CD4-positive, alpha-beta T cell treated with Interferon gamma for 1 hour (primary cell): ENCODE results near the gene ATP8B4.
"Not testable (repeated sequence)": the region's sequence is repeated elsewhere in the genome, so short reads cannot be mapped to it uniquely, and the experiment has no call there.

Experiments used
- DNase-seq: peaks from one replicate; pipeline ENCODE4 v3.0.0-alpha.2; 2020

Gene ATP8B4, protein sequence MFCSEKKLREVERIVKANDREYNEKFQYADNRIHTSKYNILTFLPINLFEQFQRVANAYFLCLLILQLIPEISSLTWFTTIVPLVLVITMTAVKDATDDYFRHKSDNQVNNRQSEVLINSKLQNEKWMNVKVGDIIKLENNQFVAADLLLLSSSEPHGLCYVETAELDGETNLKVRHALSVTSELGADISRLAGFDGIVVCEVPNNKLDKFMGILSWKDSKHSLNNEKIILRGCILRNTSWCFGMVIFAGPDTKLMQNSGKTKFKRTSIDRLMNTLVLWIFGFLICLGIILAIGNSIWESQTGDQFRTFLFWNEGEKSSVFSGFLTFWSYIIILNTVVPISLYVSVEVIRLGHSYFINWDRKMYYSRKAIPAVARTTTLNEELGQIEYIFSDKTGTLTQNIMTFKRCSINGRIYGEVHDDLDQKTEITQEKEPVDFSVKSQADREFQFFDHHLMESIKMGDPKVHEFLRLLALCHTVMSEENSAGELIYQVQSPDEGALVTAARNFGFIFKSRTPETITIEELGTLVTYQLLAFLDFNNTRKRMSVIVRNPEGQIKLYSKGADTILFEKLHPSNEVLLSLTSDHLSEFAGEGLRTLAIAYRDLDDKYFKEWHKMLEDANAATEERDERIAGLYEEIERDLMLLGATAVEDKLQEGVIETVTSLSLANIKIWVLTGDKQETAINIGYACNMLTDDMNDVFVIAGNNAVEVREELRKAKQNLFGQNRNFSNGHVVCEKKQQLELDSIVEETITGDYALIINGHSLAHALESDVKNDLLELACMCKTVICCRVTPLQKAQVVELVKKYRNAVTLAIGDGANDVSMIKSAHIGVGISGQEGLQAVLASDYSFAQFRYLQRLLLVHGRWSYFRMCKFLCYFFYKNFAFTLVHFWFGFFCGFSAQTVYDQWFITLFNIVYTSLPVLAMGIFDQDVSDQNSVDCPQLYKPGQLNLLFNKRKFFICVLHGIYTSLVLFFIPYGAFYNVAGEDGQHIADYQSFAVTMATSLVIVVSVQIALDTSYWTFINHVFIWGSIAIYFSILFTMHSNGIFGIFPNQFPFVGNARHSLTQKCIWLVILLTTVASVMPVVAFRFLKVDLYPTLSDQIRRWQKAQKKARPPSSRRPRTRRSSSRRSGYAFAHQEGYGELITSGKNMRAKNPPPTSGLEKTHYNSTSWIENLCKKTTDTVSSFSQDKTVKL

DNA sequence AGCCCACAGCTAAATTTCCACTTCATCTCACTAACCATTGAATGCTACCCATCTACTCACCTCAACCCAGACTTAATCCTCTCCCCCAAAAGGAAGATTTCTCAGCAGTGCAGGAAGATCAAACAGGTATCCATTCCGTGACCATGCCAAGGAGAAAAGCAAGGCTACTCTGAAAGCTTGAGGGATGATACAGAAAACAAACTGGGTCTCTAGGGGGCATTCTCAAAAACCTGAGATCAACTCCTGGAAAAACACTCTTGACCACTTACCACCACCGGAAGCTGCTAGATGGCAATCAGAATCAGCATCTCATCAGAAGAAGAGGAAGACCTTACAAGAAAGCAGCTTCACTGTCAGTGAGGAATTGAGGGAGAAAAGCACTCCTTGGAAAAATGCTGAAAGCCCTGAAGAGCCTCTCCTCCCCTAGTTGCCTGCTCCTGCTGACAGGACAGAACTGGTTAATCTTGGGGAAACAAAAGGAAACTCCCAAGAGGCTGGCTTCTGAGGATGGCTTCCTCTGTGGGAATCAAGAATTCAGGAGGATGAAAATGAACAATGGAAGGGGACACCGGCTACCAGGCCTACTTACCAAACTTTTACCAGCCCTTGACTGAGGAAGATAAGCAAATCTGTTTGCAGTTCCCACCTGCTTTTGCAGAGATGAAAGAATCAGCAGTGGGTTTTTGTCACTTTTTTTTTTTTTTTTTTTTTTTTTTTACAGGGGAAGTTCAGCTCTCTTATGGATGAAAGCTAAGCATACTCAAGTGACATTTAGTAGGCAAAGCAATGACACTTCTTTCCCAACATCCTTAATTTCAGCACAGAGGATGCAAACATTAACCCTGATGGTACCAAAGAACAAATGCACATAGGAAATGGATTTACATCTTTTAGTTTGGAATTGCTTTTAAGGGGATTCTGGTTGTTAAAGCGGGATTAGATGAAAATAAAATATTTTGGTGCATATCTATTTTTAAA is at the start of gene ATP8B4:
TSS of gene ATP8B4 (minus strand) at position 171 of the 978 bp plus-strand sequence. CDS start 12,267 bp downstream, outside the sequence.
- no peak for DNase-seq

GRCh38 chr15:50168379-50168778 is 49.3 kb upstream of the ATP8B4 start:
- no peak for DNase-seq

DNA sequence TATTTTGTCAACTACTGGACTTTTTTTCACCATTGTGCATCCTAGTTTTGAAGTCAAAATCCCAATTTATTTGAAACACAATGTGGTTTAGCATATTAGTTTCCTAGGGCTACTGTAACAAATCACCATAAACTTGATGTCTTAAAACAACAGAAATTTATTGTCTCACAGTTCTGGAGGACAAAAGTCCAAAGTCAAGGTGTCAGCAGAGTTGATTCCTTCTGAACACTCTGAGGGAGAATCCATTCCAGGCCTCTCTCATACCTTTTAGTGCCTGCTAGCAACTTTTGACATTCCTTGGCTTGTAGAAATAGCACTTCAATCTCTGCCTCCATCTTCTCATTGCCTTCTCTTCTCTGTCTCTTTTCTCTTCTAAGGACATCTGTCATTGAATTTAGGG is 48.1 kb upstream of the ATP8B4 start:
- DNase-seq = no peak

DNA sequence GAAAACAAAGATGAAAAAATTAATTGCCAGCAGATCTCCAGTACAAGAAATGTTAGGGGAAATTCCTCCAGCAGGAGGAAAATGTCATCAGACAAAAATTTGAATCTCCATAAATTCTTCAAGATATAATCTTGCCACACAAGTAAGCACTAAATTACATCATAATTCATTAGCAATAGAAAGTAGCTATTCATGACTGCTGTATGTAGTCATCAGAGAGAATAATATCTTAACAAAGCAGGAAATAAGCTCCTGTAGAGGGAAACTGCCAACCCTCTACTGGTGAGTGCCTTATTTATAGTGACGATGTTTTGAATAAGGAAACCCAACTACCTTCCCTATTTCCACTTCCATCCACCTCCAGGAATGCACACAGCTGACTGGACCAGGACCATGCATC is 47.2 kb upstream of the ATP8B4 start:
- no peak for DNase-seq

DNA sequence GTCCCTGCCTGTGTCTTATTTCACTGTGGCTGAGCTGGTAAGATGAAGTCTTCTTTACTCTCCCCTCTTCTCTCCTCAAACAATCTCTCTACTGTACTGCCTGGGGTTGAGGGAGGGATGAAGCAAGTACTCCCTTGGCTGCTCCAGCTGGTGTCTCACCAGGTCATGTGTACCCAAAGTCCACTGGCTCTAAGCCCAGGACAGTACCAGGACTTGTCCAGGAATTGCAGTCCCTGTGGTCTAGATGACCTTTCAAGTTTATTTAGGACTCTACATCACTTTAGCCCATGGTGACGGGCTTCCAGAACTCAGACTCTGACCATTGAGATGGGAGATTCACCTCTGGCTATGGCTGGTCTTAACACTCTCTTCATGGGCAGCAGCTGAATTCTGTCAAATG is 45.4 kb upstream of the ATP8B4 start:
- no peak for DNase-seq

DNA sequence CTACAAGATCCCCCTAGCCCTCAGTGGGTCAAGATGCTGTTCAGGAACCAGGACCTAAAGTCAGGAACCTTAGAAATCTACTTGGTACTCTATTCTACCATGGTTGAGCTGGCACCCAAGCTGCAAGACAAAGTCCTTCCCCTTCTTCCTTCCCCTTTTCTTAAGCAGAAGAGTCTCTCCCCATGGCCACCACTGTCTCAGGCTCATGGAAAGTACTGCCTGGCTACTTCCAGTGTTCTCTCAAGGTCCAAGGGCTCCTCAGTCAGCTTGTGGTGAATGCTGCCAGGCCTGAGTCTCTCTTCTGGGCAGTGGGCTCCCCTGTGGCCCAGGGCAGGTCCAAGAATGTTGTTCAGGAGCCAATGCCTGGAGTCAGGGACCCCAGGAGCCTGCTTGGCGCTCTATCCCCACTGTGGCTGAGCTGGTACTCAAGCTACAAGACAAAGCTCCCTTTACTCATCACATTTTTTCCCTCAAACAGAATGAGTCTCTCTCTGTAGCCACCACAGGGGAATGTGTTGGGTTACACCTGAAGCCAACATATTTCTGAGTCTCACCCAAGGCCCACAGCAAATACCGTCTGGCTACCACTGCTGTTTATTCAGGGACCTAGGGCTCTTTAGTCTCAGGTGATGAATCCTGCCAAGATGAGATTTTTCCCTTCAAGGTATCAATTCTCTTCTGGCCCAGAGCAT is 44.8 kb upstream of the ATP8B4 start:
- DNase-seq = no peak

- DNase-seq = no peak
These were observed 44.1 kb upstream of the ATP8B4 start for GRCh38 chr15:50162969-50163718.

DNA sequence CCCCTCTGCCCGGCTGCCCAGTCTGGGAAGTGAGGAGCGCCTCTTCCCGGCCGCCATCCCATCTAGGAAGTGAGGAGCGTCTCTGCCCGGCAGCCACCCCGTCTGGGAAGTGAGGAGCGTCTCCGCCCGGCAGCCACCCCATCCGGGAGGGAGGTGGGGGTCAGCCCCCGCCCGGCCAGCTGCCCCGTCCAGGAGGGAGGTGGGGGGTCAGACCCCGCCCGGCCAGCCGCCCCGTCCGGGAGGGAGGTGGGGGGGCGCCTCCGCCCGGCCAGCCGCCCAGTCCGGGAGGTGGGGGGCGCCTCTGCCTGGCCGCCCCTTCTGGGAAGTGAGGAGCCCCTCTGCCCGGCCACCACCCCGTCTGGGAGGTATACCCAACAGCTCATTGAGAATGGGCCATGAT is 39.2 kb upstream of the ATP8B4 start:
- DNase-seq = not testable (repeated sequence)

GRCh38 chr15:50151476-50151875 is 32.4 kb upstream of the ATP8B4 start:
- no peak for DNase-seq

- no peak for DNase-seq
These were observed 31.8 kb upstream of the ATP8B4 start for GRCh38 chr15:50150851-50151250.

GRCh38 chr15:50150349-50150748 is 31.3 kb upstream of the ATP8B4 start:
- no peak for DNase-seq

- DNase-seq = no peak
These were observed 30.1 kb upstream of the ATP8B4 start for GRCh38 chr15:50149090-50149489.

DNA sequence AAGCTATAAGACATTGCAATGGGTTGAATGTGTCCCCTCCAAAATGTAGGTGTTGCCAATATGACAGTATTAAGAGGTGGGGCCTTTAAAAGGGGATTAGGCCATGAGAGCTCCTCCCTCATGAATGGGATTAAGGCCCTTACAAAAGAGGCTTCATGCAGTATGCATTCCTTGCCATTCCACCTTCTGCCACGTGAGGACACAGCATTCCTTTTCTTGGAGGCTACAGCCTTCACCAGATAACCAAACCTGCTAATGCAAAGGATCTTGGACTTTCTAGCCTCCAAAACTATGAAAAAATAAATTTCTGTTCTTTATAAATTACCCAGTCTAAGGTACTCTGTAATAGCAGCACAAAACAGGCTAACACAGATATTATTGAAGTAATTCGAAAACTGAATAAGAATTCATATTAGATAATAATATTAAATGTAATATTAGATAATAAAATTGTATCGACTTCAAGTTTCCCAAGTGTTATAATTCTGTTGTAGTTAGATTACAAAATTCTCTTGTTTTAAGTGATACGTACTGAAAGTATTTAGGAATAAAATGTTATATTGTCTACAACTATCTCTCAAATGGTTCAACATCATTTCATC is 29.4 kb upstream of the ATP8B4 start:
- no peak for DNase-seq

GRCh38 chr15:50146632-50147031 is 27.6 kb upstream of the ATP8B4 start:
- DNase-seq = no peak

GRCh38 chr15:50145451-50145872 is 26.4 kb upstream of the ATP8B4 start:
- DNase-seq = no peak

DNA sequence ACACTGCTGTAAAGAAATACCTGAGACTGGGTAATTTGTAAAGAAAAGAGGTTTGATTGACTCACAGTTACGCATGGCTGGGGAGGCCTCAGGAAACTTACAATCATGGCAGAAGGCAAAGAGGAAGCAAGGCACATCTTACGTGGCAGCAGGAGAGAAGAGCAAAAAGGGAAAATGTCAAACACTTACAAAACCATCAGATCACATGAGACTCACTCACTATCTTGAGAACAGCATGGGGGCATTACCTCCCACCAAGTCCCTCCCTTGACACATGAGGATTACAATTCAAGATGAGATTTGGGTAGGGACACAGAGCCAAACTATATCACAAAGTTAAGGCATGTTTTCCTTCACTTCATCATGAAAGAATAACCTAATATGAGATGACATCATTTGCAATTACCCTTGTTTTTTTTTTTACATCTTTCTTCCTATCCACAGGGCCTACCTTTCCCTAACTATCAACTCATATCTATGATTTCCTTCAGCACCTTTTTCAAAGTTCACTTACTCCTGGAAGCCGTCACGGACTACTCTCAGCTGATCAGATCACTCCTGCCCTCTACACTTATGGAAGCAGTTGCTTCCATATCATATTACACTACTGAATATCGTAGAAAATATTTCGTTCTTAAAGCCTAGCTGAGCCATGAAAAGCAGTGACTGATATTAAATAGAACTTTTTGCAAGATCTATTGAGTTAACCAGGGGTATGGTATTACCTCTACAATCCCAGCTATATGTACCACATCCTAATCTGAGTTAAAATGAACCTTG is 25.5 kb upstream of the ATP8B4 start:
- peak; percentile 8 for DNase-seq

DNA sequence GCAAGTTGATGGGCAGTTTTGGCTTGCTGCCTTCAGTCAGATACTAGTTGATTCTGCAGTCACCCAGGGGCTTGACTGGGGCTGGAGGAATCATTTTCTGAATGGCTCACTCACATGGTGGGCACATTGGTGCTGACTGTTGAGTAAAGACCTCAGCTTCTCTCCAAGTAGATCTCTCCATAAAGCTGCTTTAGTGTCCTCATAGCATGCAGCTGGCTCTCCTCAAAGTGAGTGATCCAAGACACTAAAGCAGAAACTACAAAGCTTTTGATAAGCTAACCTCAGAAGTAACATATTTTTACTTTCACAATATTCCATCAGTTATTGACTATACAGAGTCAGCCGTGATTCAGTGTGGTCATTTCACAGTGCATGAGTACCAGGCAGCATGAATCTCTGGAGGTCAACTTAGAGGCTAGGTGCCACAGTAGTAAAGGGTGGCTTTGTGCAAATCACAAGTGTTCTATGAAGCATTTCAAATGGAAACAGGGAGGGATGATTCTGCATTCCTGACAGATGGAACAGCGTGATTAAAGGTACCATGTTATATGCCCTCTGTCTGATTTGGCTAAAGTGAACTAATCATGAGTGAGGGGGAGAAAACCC is 24.3 kb upstream of the ATP8B4 start:
- DNase-seq = no peak

- DNase-seq = no peak
These were observed 22.8 kb upstream of the ATP8B4 start for GRCh38 chr15:50141856-50142255.

GRCh38 chr15:50140983-50141382 is 21.9 kb upstream of the ATP8B4 start:
- no peak for DNase-seq
